ENCODE data around the gene HAPLN2.

HAPLN2 gene

DNA sequence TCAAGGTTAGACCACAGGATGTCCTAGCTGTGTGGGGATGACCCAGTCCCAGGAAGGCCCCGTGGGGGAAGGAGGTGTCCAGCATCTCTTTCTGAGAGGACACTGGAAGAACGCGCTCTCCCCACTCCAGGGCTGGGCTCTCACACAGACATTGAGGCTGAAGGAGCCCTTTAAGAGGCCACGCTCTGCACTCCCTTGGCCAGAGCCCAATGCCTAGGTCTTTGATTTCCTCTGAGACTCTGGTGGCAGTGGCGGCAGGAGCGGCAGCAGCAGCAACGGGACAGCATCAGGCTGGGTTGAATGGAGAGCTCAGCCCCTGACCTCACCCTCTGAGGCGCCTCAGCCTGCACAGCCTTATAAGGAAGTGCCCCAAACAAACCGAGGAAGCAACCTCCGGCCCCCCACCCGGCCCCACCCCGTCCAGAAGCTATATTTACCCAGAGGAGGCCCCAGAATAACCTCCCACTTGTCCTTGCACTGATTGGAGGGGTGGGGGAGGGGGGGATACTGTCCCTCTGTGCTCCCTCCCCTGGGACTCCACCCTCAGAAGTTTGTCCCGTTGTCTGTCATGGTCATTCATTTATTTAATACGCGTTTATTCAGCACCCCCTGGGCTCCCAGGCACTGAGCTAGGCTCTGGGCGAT, 45.7 kb downstream of the HAPLN2 start:
- DNase-seq = no peak

DNA sequence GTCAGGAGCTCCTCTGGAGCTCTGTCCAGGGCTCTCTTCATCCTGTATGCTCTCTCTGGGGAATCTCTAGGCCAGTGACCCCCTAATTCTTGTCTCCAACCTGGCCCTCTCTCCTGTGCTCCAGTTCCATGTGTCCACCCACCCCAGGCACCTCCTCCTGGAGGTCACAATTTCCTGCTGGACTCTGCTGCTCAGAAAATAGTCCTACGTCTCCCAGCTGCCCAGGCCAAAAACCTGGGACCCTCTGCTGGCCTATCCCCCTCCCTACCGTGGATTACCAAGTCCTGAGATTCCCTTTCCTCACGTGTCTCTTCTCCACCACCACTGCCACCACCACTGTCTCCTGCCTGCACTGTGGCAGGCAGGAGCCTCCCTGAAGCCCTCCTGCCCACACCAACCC, 46.3 kb downstream of the HAPLN2 start:
- no peak for DNase-seq

DNA sequence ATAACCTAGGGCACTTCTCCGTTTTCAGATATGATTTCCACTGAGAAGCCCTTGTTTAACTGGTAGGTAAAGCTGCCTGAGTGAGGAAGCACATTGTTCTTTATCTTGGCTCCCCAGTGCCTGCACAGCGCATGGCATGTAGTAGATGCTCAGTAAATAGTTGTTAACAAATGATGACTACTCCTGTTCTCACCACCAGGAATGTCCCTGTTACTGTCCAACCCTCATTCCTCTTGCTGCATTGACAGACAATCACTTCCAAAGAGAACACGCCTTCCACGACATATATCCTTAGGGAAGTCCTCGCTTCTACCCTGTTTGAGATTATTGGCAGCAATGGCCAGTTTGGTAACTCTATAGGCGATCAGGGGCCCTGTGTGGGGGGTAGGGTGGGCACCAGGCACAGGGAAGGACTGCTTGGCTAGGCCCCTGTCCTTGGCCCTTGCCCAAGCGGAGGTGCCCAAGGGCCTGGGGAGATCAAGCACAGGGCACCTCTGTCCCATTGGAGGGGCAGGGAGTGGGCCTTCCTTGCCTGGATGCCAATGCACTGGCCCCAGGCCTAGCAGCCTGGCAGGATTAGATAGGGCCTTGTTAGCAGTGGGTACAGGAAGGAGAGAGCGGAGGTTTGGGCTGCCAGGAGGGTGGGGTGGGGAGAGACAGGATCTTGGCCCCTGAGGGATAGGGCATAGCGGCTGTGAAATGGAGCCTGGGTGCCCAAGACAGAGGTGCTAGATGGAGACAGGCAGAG, 47.8 kb downstream of the HAPLN2 start:
- DNase-seq = no peak

DNA sequence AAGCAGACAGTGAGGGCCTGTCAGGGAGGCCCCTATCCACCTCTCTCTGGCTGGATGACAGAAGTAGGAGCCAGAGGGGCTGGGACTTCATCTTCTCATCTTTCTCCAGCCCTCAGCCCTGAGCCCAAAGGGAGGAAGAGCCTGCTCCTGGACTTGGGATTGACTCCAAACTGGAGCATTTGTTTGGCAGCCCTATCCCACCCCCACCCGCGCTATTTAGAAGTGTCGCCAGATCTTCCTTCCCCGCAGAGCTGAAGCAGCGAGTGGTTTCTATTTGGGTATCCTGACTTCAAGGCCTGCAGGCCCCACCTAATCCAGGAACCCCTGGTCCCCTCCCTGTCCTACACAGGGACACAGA, 48.4 kb downstream of the HAPLN2 start:
- no peak for DNase-seq

DNA sequence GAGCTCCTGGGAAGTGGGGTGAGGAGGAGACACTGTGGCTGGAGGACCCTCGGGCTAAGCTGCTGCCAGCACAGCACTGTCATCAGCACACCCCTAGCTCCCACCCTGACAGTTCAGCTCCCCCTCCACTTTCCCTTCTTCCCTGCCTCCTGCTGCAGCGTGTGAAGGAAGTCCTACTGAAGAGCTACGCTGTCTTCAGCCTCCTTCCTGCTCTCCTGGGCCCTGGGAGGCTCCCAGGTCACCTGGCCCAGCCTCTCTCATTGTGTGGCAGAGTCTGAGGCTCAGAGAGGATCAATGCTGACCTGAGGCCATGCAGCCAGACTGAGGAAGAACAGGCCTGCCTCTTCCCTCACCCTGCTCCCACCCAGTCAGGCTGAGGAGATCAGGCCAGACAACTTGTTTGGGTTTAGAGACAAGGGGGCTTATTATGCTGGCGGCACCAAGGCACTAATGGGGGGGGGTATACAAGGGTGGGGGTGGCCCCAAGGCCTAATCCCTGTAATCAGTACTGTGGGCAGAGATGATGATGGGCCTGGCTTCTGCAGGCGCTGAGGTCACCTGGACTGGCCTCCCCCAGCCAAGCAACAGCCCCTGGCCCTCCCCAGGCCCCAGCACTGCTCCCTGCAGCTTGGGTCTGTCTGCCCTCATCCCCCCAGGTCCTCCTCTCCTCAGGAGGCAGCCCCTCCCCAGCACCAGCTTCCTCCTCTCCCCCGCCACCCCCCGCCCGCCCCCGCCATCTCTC, 48.9 kb downstream of the HAPLN2 start:
- no peak for DNase-seq

DNA sequence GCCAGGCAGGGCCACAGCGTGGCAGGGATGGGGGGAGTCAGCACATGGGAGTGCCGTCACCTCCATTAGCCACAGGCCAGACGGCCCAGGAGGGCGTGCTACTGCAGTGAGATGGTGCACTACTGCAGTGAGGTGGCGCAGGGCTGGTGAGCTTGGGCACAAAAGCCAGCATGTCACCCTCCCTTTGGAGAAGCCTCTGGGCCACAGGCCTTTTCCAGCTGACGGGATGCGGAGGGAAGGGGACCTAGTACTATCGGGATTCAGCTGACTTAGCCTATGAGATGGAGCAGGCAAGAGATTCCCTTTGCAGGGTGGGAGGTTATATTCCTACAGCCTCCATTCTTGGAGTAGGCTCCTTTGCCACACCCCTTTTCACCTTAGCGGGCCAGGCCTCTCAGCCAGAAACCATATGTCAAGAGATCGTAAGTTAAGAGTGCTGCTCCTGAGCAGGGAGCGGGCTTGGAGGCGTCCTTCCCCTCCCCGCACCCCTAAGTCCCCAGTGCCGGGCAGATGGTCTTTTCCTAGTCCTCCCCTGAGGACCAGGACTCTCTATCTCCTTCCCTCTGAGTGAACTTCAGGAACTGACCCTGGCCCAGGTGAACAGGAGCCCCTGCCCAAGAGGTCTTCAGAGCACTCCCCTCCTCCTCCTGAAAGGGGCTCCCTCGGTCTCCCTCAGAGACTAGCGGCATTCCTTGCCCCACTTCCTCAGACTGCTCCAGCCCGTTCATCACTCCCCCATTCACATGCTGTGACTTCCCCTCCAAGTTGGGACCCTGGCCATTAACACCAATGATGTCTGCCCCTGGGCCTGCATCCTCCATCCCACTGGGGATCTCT, 49.8 kb downstream of the HAPLN2 start:
- no peak for DNase-seq

DNA sequence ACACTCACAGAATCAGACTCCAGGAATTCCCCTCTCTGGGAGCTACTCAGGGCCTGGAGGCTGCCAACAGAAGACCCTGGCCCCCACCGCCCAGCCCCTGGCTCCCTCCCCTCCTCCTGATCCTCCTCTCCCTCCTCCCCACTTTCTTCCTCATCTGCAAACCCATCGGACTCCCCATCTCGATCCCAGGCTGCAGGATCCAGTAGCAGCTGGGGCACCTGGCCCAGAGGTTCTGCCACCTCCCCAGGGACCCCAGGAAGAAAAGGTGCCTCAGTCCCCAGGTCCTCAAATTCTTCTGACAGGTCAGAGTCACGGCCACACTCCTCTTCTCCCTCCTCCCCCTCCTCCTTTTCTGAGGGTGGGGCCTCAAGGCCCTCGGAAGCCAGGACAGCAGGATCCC, 50.6 kb downstream of the HAPLN2 start:
- DNase-seq = no peak

DNA sequence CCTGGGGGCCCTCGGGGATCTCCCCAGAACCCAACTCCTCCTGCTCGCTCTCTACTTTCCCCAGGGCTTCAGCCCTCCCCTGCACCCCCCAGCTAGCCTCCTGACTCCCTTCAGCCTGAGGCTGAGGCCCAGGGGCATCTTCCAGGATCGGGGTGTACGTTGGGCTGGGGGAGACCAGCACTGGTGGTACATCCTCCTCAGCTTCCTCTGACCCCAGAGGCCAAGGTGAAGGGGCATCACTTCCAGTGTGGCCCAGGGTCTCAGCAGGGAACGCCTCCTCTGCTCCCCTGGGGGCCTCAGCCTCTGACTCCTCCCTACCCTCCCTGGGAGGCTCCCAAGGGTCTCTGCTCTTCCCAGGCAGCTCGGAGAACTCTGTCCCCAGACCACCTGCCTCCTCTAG, 51.1 kb downstream of the HAPLN2 start:
- no peak for DNase-seq

DNA sequence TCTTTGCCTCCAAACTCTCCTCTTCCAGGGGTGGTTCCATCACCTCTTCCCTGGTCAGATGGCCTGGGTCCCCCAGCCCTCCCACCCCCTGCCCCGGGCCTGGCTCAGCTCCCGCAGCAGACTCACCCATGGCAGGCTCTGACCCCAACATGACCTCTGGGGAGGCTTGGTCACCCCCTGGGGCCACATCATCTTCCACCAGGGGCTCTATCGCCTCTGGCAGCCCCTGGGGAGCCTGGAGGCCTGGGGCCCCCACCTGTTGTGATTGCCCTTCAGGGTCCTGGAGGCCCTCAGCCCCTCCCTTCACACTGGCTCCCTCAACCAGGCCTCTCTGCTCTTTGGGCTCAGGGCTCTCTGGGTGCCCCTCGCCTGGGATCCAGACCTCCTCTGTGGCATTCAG, 51.6 kb downstream of the HAPLN2 start:
- no peak for DNase-seq

DNA sequence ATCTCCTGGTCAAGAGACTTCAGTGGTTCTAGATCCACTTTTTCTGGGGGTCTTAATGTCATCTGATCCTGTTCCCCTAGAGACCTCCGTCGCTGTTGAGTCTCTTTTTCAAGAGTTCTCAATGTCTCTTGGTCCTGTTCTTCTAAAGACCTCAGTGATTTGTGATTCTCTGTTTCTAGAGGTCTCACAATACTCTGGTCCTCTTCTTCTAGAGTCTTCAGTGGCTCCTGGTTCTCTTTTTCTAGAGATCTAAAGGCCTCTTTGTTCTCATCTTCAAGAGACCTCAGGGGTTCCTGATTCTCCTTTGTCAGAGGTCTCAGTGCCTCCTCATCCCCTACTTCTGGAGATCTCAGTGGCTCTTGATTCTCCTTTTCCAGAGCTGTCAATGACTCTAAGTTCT, 52.6 kb downstream of the HAPLN2 start:
- DNase-seq = no peak

DNA sequence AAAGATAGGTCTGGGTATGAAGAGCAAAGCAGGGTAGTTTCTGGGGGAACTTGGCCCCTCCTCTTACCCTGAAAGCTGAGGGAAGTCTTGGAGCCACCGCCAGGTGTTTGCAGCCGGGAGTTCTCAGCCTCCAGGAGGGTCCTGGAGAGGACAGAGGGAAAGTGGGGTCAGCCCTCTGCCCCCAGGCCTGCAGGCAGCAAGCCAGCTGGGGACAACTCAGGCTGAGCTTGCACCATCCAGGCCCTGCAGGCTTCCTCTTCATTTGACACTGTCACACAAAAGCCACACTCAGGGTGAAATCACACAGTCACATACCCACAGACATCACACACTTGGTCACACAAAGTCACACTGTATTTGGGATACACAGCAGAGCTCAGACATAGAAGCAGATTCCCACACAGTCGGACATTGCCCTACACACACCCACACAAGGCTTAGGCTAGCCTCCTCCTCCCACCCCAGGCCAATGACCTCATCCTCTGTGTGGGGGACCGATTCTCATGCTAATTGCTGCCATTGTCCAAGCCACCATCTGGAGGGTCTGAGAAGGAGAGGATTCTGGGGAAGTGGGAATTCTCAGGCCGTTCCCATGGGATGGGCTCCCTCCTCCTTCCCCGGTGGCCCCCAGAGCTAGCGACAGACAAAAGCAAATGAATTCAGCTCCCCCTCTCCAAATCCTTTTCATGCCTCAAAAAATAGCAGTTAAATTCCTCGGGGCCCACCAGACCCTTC, 54.3 kb downstream of the HAPLN2 start:
- no peak for DNase-seq

Measured in stimulated activated CD4-positive, alpha-beta T cell treated with anti-CD3 and anti-CD28 coated beads, Interleukin-4, amount 100 ng/mL, for 4 hours (primary cell).